HG02943 (cell line): ENCODE measurements around the gene CLPTM1L.
"Not testable (repeated sequence)": the region's sequence is repeated elsewhere in the genome, so short reads cannot be mapped to it uniquely, and the experiment has no call there.

Experiments used
- ATAC-seq: cut with Tn5 transposase; IDR thresholded peaks from one replicate; pipeline ENCODE4 v1.9.1; 2021; ENCODE audit warnings: mild to moderate bottlenecking, low read depth, moderate library complexity; ENCODE audit not compliant: unreplicated experiment

The CLPTM1L gene

DNA sequence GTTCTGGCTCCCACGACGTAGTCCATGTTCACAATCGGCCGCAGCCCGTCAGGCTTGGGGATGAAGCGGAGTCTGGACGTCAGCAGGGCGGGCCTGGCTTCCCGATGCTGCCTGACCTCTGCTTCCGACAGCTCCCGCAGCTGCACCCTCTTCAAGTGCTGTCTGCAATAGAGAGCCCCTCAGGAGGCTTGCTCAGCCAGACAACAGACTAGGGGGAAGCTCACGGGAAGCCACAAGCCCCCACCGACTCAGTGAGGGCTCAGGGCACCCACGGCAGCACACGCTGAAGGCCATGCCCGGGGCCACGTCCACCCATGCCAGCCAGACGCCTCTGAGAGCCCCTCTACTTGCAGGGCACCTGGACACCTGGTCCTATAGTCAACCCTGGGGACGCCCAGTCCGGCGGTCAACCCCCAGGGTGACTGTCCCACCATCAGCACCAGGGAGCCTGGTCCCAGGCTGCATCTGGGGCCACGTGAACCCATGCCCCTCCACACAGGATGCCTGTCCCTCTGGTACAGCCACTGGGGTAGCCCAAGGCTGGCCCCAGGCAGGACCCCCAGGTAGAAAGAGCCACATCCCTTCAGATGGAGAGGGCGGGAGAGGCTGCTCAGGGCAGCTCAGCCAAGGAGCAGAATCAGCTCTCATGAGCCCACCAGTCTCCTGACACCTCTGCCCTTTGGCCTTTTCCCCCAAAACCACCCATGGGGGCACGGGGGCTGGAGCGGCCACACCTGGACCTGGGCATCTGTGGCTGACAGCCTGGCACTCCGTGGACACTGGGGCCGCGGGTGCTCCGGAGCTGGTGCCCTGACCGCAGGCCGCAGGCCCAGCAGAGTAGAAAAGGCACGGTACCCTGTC, 64.5 kb downstream of the CLPTM1L start:
- ATAC-seq: no peak

DNA sequence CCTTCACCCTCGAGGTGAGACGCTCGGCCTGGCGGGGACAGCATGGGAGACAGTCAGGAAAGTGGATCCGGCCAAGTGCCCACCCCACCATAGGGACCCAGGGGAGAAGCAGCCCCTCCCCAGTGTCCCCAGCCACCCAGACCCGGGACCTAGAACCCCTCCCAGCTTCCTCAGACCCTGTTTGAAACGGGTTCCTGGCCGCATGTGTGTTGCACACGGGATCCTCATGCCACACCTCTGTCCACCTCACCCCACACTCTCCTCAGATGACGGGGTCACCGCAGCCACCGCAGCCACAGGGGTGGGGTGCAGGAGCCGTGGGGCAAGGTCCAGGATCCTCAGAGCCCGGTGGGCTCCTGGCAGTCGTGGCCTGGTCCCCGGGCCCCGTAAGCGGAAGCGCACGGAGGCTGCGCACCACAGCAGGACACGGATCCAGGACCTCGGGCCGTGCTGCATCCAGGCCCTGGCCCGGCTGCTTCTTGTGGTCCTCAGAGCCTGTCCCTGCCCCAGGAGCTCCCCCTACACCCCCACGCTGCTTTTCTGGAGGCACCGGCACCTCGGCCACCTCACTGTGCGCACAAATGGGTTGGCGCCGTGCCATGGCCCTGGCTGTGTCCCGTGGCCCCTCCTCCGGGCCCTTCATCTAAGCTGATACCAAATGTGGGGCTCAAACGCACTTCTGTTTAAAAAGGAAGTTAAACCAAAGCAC, 65.3 kb downstream of the CLPTM1L start:
- no peak for ATAC-seq

DNA sequence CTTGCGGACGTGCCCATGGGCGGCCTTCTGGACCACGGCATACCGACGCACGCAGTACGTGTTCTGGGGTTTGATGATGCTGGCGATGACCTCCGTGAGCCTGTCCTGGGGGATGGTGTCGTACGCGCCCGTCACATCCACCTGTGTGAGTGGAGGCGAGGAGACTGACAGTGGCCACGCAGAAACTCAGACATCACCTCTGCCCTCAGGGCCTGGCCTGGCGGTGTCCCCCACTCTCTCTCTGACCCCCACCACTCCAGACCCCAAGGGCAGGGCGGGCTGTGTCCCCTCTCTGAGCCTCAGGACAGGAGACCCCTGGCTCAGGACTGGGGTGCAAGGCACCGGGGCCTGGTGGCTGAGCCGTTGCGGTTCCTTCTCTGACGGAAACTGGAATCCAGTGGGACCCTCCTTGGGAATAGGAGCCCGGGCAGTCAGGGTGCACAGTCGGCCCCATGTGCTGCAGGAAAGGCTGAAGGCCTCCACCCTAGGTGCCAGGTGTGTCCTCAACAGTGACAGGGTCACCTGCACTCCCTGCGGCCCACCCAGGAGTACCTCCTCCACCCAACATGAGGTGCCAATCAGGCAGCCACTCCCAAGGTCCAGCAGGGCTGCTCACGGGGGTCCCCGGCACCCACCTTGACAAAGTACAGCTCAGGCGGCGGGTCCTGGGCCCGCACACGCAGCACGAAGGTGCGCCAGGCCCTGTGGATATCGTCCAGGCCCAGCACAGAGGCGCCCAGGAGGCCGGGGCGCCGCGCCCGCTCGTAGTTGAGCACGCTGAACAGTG, 66.0 kb downstream of the CLPTM1L start:
- no peak for ATAC-seq

DNA sequence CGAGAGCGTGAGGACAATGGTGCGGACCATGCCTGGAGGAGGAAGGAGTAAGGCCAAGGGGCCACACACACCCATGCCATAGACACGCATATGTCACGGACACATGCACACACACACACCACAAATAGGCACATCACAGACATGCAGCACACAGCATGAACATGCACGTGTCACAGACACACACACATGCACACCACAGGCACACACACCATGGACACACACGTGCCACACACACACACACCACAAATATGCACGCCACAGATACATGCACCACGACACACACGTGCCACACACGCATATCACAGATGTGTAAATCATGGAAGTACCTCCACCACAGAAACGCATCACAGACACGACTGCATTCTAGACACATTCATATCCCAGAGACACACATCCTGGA, 66.7 kb downstream of the CLPTM1L start:
- ATAC-seq: no peak

DNA sequence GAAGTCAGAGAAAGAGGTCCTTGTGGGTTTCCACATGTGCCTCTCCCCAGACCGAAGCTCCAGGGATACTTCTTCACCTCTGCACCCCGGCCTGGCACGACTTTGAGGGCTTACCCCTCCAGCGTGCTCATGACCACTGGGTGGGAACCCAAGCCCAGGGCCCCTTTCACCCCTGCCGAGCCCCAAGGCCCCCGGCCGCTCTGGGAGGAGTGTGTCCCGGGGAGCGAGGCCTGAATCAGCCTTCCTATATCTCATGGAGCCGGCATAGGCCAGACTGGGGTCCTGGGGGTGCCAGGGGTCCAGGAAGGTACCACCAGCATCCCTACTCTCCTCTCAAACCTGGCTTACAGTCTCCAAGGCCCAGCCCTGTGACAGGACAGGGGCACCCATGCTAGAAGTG, 67.1 kb downstream of the CLPTM1L start:
- no peak for ATAC-seq

DNA sequence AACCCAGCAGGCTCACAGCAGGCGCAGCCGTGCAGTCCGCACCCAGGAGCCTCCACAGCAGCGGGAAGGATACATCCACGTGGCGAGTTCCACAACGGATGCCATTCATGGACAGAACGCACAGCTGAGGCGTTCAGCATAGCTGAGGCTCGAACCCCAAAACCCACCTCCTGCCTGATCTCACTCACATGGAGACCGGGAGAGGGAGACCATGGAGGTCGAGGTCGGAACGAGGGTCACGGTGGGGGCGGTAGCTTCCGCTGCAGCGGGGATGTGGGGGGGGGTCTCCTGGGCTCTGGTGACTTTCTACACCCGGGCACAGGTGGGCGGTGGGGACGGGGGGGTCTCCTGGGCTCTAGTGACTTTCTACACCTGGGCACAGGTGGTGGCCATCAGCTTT, 67.6 kb downstream of the CLPTM1L start:
- no peak for ATAC-seq

DNA sequence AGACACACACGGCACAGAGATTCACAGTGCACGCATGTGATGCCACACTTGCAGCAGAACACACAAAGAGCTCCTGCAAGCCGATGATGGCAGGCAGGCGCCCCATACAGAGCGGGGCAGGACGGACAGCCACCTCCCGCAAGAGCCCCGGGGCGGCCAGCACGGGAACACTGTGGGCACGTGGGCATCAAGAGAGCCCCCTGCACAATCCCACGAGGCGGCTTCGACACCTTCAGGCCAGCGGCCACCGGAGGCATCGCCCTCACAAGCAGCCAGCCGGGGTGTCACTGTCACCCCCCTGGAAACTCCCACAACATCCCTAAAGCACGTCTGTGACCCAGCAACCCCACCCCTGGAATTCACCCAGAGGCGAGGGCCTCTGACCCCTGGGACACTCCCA, 68.0 kb downstream of the CLPTM1L start:
- ATAC-seq: no peak

DNA sequence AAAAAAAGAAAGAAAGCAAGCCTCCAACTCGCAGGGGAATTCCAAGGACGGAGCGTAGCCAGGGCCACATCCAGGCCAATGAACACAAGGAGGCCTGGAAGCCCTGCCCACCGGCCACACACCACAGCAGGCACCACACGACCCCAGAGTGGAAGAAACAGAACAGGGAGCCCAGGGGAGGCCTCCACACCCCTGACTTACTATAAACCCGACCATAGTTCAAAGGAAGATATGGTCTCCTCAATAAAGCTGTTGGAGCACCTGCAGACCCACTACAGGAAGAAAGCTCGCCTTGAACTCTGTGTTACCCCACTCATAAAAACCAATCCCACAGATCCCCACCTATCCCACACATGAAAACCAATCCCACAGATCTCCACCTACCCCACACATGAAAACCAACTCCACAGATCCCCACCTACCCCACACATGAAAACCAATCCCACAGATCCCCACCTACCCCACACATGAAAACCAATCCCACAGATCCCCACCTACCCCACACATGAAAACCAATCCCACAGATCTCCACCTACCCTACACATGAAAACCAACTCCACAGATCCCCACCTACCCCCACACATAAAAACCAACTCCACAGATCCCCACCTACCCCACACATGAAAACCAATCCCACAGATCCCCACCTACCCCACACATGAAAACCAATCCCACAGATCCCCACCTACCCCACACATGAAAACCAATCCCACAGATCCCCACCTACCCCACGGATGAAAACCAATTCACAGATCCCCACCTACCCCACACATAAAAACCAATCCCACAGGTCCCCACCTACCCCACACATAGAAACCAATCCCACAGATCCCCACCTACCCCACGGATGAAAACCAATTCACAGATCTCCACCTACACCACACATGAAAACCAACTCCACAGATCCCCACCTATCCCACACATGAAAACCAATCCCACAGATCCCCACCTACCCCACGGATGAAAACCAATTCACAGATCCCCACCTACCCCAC, 69.2 kb downstream of the CLPTM1L start:
- not testable (repeated sequence) for ATAC-seq

DNA sequence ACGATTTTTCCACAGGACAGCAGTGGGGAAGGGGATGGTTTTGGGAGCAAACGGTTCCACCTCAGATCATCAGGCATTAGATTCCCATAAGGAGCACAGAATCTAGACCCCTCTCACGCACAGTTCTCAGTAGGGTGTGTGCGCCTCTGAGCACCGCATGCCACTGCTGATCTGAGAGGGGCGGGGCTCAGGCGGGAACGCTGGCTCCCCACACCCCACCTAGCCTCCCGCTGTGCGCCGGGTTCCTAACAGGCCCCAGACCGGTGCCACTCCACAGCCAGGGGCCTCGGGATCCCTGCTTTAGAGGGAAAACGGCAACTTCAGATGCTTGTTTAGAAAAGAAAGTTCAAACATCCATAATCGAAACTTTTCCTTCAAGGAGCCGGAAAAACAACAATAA, 70.4 kb downstream of the CLPTM1L start:
- no peak for ATAC-seq

DNA sequence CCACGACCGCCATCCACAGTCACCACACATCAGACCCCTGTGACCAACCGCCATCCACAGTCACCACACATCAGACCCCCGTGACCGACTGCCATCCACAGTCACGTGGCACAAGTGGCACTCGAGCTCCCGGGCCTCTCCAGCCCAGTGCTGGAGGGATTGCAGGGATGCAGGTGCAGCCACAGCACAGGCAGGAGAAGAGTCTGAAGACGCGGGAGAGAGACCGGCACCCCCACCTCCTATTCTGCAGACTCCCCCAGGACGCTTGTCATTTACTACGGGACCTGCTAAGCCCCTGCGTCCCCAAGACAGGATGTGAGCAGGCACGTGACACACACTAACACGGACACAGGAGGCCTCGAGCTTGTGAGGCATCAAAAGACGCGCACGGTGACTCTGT, 71.2 kb downstream of the CLPTM1L start:
- ATAC-seq: no peak

DNA sequence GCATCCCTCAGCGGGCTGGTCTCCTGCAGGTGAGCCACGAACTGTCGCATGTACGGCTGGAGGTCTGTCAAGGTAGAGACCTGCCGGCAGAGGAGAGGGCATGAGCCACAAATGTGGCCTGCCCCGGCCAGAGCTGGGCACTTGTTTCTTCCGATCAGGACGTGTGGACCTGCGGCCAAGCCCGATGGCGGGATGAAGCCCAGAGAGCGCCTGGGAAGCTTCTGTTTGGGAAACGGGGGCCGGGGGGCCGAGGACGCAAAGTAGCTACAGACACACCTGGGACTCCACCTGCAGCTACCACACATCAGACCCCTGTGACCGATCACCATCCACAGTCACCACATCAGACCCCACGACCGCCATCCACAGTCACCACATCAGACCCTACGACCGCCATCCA, 72.7 kb downstream of the CLPTM1L start:
- ATAC-seq: no peak

DNA sequence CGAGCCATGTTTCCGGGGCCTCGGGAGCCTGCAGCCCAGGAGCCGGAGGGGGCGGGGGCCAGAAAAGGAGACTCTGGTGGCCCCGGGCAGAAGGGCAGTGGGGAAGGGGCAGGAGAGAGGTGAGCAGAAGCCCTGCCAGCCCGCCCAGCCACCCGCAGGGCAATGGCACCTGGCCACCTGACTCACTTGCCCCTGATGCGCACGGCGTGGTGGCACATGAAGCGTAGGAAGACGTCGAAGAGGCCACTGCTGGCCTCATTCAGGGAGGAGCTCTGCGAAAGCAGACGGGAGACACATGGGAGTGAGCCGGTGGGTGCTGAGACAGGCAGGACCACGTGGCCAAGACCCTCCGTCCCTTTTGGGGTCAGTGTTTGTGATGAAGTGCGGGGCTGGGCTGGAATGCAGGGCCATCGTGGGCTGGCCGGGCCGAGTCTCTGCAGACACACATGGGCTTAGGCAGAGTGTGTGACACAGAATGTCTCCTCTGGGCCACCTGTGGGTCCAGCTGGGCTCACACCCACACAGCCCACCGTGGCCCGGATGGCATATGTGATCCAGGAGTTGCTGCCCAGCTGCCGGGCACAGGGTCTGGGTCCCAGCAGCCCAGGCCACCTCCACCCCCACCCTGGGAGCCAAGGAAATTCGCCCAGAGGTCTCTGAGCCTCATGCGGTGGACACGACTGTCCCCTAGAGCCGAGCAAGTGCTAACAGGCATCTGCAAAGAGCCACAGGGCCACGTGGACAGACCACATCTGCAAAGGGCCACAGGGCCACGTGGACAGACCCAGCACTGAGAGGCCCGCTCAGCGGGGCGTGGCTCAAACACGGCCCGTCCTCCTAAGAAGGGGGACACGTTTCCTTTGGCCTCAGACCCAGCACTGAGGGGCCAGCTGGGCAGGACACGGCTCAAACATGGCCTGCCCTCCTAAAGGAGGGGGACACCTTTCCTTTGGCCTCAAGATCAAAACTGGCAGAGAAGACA, 73.7 kb downstream of the CLPTM1L start:
- no peak for ATAC-seq

DNA sequence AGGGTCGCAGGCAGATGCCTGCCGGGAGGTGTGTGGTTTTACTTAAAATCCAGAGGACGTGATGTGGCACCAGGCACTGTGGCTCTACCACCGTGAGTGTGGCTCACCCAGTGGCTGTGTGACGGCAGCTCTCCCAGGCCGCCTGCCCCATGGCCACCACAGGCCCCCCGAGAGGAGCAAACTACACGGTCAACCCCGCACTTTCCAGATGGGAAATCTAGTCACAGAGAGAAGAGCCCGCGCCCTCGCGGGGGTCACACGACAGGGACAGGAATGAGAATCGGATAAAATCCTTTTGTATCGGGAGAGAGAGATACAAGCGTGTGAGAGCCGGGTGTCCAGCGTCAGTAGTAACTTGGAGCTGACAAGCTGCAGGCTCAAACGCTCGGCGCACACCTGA, 74.5 kb downstream of the CLPTM1L start:
- ATAC-seq: no peak

DNA sequence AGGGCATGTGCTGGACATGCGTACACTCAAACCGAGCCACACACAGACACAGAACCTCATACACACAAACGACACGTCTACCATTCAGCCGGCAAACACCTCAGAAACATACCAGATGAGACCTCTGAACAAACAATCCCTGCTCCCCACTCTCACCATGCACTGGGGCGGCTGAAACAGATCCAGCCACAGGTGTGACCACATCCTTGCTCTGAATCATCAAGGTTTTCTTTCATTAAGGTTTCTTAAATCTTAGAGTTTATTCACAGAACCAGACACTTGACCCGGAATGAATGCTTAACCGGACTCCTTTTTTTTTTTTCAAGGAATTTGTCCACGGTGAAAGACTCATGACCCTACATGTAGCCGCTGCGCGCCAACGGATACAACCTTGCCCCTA, 76.2 kb downstream of the CLPTM1L start:
- no peak for ATAC-seq

DNA sequence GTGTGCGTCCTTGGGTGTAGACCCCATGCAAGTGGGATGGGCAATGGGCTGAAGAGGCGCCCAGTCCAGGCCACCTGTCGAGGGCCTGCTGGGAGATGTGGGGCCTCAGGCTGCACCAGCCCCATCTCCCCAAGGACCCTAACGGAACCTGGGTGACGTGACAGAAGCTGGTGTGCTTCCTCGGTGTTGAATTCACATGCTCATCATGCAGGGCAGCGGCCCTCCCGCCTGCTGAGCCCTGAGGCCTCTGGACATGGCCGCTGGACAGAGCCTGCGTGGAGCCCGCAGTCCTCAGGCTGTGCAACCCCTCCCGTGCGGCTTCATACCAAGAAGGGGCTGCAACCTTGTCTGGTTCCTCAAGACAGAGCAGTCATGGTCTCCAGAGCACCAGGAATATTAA, 76.8 kb downstream of the CLPTM1L start:
- no peak for ATAC-seq
